ENCODE results near the gene PRKAR2B.

Gene PRKAR2B

DNA sequence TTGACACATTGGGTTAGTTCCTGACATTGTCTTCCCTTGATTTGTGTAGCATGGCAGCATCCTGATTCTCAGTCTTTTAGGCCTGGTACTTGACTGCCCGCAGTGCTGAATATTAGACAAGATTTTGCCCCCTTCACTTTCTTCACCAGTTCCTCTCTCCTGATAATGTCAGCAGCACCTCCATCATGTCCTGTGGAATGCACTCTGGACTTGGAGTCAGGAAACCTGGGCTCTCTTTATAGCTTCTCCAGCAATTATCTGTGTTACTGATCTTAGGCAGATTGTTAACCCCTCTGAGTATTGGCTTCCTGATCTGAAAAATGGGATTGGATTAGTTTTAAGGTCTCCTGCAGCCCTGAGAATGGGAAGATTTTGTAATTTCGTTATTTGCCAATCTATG is 143.3 kb downstream of the PRKAR2B start:
- no peak for DNase-seq (ENCODE audit: extremely low read depth, low read depth)
- no peak for TF ChIP-seq CTCF (IDR thresholded peaks at IDR 0.05; ENCODE audit: low read depth, low read length, missing control alignments)
- no peak overlapping the region for H3K4me3 ChIP-seq (replicated peaks; ENCODE audit: low read depth, low read length)

DNA sequence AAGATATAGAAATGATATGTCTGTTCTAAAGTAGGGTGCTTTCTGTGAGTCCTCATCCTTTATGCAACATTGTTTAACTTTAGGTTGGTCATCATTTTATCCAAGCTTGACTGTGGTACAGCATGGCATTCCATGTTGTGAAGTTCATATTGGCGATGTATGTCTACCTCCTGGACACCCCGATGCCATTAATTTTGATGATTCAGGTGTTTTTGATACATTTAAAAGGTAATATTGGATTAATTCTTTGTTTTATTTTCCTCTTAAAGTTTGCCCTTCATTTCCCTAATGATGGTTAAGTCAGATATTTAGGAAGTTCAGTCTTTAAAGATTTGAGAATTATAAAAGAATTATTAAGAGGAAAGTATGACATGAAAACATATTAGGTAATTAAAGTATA is 145.6 kb downstream of the PRKAR2B start:
- TF ChIP-seq CTCF (IDR thresholded peaks at IDR 0.05; ENCODE audit: low read depth, low read length, missing control alignments) = no peak
- H3K4me3 ChIP-seq (replicated peaks; ENCODE audit: low read depth, low read length) = no peak overlapping the region
- DNase-seq (ENCODE audit: extremely low read depth, low read depth) = no peak

DNA sequence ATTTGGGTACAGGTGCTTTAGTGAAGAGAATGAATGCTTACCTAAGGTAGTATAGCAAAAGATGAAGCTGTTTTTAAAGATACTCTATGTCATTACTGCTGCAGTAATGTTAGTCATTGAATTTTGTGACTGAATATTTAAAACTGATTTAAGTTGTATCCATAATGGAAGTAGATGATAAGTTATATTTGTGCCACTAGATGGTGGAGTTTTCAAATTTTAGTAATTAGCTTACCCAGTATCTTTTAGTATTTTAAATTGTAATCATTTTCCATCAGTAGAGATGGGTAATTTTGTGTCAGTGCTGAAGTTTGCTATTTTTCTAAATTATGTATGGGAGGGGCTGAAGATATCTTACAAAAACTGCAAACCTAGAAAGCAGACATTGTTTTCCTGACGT is 149.5 kb downstream of the PRKAR2B start:
- H3K4me3 ChIP-seq (replicated peaks; ENCODE audit: low read depth, low read length) = no peak overlapping the region
- DNase-seq (ENCODE audit: extremely low read depth, low read depth) = no peak
- TF ChIP-seq CTCF (IDR thresholded peaks at IDR 0.05; ENCODE audit: low read depth, low read length, missing control alignments) = no peak

- TF ChIP-seq CTCF (IDR thresholded peaks at IDR 0.05; ENCODE audit: low read depth, low read length, missing control alignments) = no peak
- H3K4me3 ChIP-seq (replicated peaks; ENCODE audit: low read depth, low read length) = no peak overlapping the region
- no peak for DNase-seq (ENCODE audit: extremely low read depth, low read depth)
Observed at GRCh38 chr7:107196834-107197610, 152.5 kb downstream of the PRKAR2B start.

DNA sequence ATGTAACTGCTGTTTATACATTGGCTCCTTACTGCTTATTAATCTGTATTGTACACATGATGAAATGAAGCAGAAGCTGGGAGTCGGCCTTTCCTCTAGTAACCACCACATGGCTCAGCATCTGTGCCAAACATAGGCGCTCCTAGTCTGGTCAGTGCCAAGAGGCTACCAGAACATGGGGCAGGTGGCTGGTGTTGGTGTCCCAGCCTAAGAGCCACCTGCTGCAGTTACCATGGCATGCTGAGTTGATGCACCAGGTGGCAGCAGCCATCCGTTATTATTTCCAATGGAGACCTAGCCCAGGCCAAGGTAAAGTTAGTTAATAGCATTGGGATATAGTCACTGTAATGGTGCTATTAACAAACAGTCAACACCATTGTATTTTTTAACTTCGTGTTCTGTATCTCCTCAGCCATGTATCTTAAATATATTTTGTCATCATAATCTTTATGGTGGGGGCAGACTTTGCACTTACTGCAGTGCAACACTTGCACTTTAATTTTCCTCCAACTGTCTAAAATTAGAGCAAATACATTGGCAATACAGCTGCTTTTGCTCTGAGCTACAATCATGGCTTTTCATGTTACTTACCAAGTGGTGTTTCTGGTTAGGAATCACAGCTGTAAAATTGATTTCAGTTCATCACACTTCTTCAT is 157.4 kb downstream of the PRKAR2B start:
- TF ChIP-seq CTCF (IDR thresholded peaks at IDR 0.05; ENCODE audit: low read depth, low read length, missing control alignments) = peak; percentile 46
- DNase-seq (ENCODE audit: extremely low read depth, low read depth) = no peak
- no peak overlapping the region for H3K4me3 ChIP-seq (replicated peaks; ENCODE audit: low read depth, low read length)

DNA sequence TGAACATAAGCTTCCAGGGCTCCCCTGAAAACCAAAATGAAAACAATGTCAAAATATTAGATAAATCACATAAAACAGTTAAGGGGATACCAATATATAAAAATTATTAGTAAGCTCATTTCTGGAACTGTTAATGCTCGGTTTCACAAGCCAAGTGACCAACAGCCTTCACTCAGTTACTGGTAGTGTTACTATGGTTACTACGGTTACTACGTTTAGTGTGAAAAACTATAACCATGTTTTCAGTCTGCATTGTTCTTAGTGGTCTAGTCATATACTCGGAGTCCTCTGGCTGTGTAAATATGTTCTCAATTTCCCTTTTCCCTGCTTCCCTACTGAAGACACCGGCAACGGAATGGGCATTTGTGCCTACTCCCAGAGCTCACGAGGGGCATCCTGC is 159.1 kb downstream of the PRKAR2B start:
- DNase-seq (ENCODE audit: extremely low read depth, low read depth) = no peak
- TF ChIP-seq CTCF (IDR thresholded peaks at IDR 0.05; ENCODE audit: low read depth, low read length, missing control alignments) = no peak
- H3K4me3 ChIP-seq (replicated peaks; ENCODE audit: low read depth, low read length) = no peak overlapping the region
